A673 (cell line): ENCODE data around the gene CCDC158.

Source experiments
- EZH2 ChIP-seq: fragments of 200-600 bp; sonication (generic); IDR thresholded peaks from 2 replicates; pipeline ENCODE4 v1.6.1; 2017; ENCODE audit warnings: borderline replicate concordance, low read depth, mild to moderate bottlenecking, mixed read lengths, antibody characterized with exemption, low read length; ENCODE audit not compliant: poor library complexity, severe bottlenecking
- TF ChIP-seq, protein P1 (sequence below): fragments of 300-800, 200-600 bp; sonication (generic); conservative IDR thresholded peaks from 2 replicates; pipeline ENCODE4 v1.5.1; 2017; ENCODE audit warnings: low read depth, mild to moderate bottlenecking, antibody characterized with exemption, low read length, moderate library complexity, mixed read lengths

DNA sequence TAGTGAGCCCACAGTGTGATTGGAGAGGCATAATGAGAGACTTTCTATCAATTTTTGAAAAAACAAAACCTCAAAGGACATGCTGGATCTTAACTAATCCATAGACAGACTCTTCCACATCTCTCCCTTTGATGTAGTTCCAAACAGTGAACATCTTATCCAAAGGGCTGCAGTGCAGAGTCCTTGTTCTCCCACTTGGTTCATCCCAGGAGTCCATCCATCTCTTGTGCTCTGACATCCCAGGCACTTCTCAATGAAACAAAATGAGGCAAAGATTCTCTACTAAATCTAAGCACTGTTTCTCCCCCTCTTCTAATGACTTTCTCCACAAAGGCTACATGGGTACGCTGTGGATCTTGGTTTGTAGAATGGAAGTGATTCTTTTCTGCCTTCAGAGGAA, 22.4 kb upstream of the CCDC158 start:
- TF ChIP-seq, protein P1, sequence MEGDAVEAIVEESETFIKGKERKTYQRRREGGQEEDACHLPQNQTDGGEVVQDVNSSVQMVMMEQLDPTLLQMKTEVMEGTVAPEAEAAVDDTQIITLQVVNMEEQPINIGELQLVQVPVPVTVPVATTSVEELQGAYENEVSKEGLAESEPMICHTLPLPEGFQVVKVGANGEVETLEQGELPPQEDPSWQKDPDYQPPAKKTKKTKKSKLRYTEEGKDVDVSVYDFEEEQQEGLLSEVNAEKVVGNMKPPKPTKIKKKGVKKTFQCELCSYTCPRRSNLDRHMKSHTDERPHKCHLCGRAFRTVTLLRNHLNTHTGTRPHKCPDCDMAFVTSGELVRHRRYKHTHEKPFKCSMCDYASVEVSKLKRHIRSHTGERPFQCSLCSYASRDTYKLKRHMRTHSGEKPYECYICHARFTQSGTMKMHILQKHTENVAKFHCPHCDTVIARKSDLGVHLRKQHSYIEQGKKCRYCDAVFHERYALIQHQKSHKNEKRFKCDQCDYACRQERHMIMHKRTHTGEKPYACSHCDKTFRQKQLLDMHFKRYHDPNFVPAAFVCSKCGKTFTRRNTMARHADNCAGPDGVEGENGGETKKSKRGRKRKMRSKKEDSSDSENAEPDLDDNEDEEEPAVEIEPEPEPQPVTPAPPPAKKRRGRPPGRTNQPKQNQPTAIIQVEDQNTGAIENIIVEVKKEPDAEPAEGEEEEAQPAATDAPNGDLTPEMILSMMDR: no peak
- no peak for TF ChIP-seq EZH2
